ENCODE data around the gene BCKDHA.

BCKDHA gene

DNA sequence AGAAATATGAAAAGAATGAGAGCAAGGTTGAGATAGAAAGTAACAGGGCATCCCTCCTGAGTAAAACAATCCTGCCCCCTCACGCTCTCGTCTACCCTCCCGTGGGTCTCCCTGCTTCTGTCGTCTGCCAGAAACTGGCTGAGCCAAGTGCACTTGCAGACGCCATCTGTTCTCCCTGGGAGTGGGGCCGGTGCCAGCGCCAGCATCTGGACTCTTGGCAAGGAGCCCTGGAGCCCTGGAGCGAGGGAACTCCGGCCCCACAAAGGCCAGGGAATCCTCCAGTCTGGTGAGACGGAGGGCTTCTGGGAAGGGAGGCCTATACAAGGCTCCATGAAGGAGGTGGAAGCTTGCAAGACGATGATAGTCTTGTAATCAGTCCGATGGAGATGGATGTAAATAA lies 23.6 kb upstream of the BCKDHA start:
- H3K27ac ChIP-seq (ENCODE audit: low read depth, low read length) = no peak overlapping the region
- H3K4me2 ChIP-seq (ENCODE audit: low read depth, low read length, poor library complexity, severe bottlenecking) = no peak overlapping the region
- no peaks in the 10 kb centered on the region for H3K9me3 ChIP-seq (ENCODE audit: insufficient read depth, low read length)
- no peaks in the 10 kb centered on the region for H3K9me2 ChIP-seq (replicated peaks; ENCODE audit: insufficient read depth, low read length)
- no peaks in the 10 kb centered on the region for H3K27me3 ChIP-seq (ENCODE audit: low read length)
- H3K36me3 ChIP-seq (ENCODE audit: low read length) = no peaks in the 10 kb centered on the region
- TF ChIP-seq, protein P1, sequence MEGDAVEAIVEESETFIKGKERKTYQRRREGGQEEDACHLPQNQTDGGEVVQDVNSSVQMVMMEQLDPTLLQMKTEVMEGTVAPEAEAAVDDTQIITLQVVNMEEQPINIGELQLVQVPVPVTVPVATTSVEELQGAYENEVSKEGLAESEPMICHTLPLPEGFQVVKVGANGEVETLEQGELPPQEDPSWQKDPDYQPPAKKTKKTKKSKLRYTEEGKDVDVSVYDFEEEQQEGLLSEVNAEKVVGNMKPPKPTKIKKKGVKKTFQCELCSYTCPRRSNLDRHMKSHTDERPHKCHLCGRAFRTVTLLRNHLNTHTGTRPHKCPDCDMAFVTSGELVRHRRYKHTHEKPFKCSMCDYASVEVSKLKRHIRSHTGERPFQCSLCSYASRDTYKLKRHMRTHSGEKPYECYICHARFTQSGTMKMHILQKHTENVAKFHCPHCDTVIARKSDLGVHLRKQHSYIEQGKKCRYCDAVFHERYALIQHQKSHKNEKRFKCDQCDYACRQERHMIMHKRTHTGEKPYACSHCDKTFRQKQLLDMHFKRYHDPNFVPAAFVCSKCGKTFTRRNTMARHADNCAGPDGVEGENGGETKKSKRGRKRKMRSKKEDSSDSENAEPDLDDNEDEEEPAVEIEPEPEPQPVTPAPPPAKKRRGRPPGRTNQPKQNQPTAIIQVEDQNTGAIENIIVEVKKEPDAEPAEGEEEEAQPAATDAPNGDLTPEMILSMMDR (IDR thresholded peaks at IDR 0.05; ENCODE audit: insufficient read depth, low read length, poor library complexity, severe bottlenecking) = no peak
- TF ChIP-seq EZH2phosphoT487 (conservative IDR thresholded peaks at IDR 0.05; ENCODE audit: low read length) = no peak
- no peaks in the 10 kb centered on the region for H4K20me1 ChIP-seq (ENCODE audit: low read depth, low read length)
- H2AFZ ChIP-seq (ENCODE audit: low read depth, low read length, severe bottlenecking) = no peak overlapping the region
- no peak overlapping the region for H3K4me3 ChIP-seq (ENCODE audit: insufficient read depth, low read length, poor library complexity, severe bottlenecking)
- H3F3A ChIP-seq (ENCODE audit: insufficient read depth) = no peaks in the 10 kb centered on the region
- no peak overlapping the region for H3K9ac ChIP-seq (ENCODE audit: low read length)
- H3K79me2 ChIP-seq (ENCODE audit: insufficient read depth, low read length) = no peaks in the 10 kb centered on the region; the same call in 1 of the 2 replicates

GRCh38 chr19:41376241-41376997 lies 21.2 kb upstream of the BCKDHA start, which contains the start of gene TMEM91:
TMEM91 (plus strand) TSS chr19:41376533; CDS start chr19:41378310, 1,777 bp downstream.
- no peaks in the 10 kb centered on the region for H3K36me3 ChIP-seq (ENCODE audit: low read length)
- H3K9me3 ChIP-seq (ENCODE audit: insufficient read depth, low read length) = no peaks in the 10 kb centered on the region
- no peak within 1 kb of the TSS for H3K27ac ChIP-seq (ENCODE audit: low read depth, low read length)
- H3F3A ChIP-seq (ENCODE audit: insufficient read depth) = no peaks in the 10 kb centered on the region
- H3K4me2 ChIP-seq (ENCODE audit: low read depth, low read length, poor library complexity, severe bottlenecking) = no peak within 1 kb of the TSS
- H4K20me1 ChIP-seq (ENCODE audit: low read depth, low read length) = no peaks in the 10 kb centered on the region
- H3K4me3 ChIP-seq (ENCODE audit: insufficient read depth, low read length, poor library complexity, severe bottlenecking) = no peak within 1 kb of the TSS
- H3K9me2 ChIP-seq (replicated peaks; ENCODE audit: insufficient read depth, low read length) = no peaks in the 10 kb centered on the region
- no peaks in the 10 kb centered on the region; the same call in 1 of the 2 replicates for H3K79me2 ChIP-seq (ENCODE audit: insufficient read depth, low read length)
- no peaks in the 10 kb centered on the region for H3K27me3 ChIP-seq (ENCODE audit: low read length)
- TF ChIP-seq, protein P1 (IDR thresholded peaks at IDR 0.05; ENCODE audit: insufficient read depth, low read length, poor library complexity, severe bottlenecking) = no peak
- no peak for TF ChIP-seq EZH2phosphoT487 (conservative IDR thresholded peaks at IDR 0.05; ENCODE audit: low read length)
- H2AFZ ChIP-seq (ENCODE audit: low read depth, low read length, severe bottlenecking) = no peak within 1 kb of the TSS
- no peak within 1 kb of the TSS for H3K9ac ChIP-seq (ENCODE audit: low read length)

- H3K4me2 ChIP-seq (ENCODE audit: low read depth, low read length, poor library complexity, severe bottlenecking) = no peak overlapping the region
- H2AFZ ChIP-seq (ENCODE audit: low read depth, low read length, severe bottlenecking) = no peak overlapping the region
- TF ChIP-seq EZH2phosphoT487 (conservative IDR thresholded peaks at IDR 0.05; ENCODE audit: low read length) = no peak
- TF ChIP-seq, protein P1 (IDR thresholded peaks at IDR 0.05; ENCODE audit: insufficient read depth, low read length, poor library complexity, severe bottlenecking) = no peak
Measured at GRCh38 chr19:41376998-41377365, 20.6 kb upstream of the BCKDHA start.

More at GRCh38 chr19:41376998-41377365, 20.6 kb upstream of the BCKDHA start:
- Histone ChIP-seq H3K9me3 (ENCODE audit: insufficient read depth, low read length) (no peaks in the 10 kb centered on the region), H4K20me1 (ENCODE audit: low read depth, low read length) (no peaks in the 10 kb centered on the region), H3K9me2 (replicated peaks; ENCODE audit: insufficient read depth, low read length) (no peaks in the 10 kb centered on the region), H3K27me3 (ENCODE audit: low read length) (no peaks in the 10 kb centered on the region), H3K9ac (ENCODE audit: low read length) (no peak overlapping the region), H3F3A (ENCODE audit: insufficient read depth) (no peaks in the 10 kb centered on the region), H3K27ac (ENCODE audit: low read depth, low read length) (no peak overlapping the region), H3K36me3 (ENCODE audit: low read length) (no peaks in the 10 kb centered on the region), H3K4me3 (ENCODE audit: insufficient read depth, low read length, poor library complexity, severe bottlenecking) (no peak overlapping the region), H3K79me2 (ENCODE audit: insufficient read depth, low read length) (no peaks in the 10 kb centered on the region; the same call in 1 of the 2 replicates)
